Natural killer cell (primary cell): Measurements from ENCODE around the gene ZNF683. TPM values are rescaled to one million over a fixed set of nuclear protein-coding genes. Genes with fewer than 3 reads are reported as not detected.
"Not testable (repeated sequence)": the region's sequence is repeated elsewhere in the genome, so short reads cannot be mapped to it uniquely, and the experiment has no call there.

Experiments
- ATAC-seq, 3 donors: fragments of 150-1000 bp in 2 of 3; fragments of 200-7000 bp in 1 of 3; cut with Tn5 transposase; 1 replicate in 1 of 3; 2 replicates in 2 of 3; pipeline ENCODE4 v1.10.0; 2021; ENCODE audit warnings: mild to moderate bottlenecking in 2 of 3, moderate library complexity in 2 of 3
- DNase-seq, 2 donors: peaks; one replicate each; pipeline versions ENCODE4 v3.0.0 to v3.0.0-alpha.2; 2013 to 2021; ENCODE audit warnings: mixed read lengths in 1 of 2
- H3K27ac ChIP-seq: one replicate; pipeline ENCODE4 v1.5.1; 2013; ENCODE audit warnings: mild to moderate bottlenecking, low read length
- H3K27me3 ChIP-seq: one replicate; pipeline ENCODE4 v1.6.1; 2013; ENCODE audit warnings: low read length; ENCODE audit not compliant: control insufficient read depth, insufficient read depth
- H3K36me3 ChIP-seq: one replicate; pipeline ENCODE4 v1.6.1; 2013; ENCODE audit warnings: low read length; ENCODE audit not compliant: control insufficient read depth, insufficient read depth
- H3K4me1 ChIP-seq: one replicate; pipeline ENCODE4 v1.6.1; 2013; ENCODE audit warnings: low read length; ENCODE audit not compliant: control insufficient read depth, insufficient read depth
- H3K4me3 ChIP-seq: one replicate; pipeline ENCODE4 v1.5.1; 2013; ENCODE audit warnings: low read length
- H3K9me3 ChIP-seq: one replicate; pipeline ENCODE4 v1.6.1; 2013; ENCODE audit warnings: low read length; ENCODE audit not compliant: control insufficient read depth, insufficient read depth
- H3K27ac Mint-ChIP-seq, 2 donors: one replicate each; pipeline ENCODE4 v1.8.0; 2022; ENCODE audit warnings: mild to moderate bottlenecking in 2 of 2, mixed read lengths in 2 of 2, moderate library complexity in 1 of 2
- H3K27me3 Mint-ChIP-seq, 2 donors: one replicate each; pipeline ENCODE4 v1.8.0; 2022; ENCODE audit warnings: low read depth in 2 of 2, mixed read lengths in 2 of 2
- H3K36me3 Mint-ChIP-seq: one replicate; pipeline ENCODE4 v1.8.0; 2022; ENCODE audit warnings: mixed read lengths
- H3K4me1 Mint-ChIP-seq, 2 donors: one replicate each; pipeline ENCODE4 v1.8.0; 2022; ENCODE audit warnings: mixed read lengths in 2 of 2
- H3K4me3 Mint-ChIP-seq: one replicate; pipeline ENCODE4 v1.8.0; 2022; ENCODE audit warnings: mild to moderate bottlenecking, moderate library complexity, mixed read lengths
- H3K9me3 Mint-ChIP-seq, 2 donors: one replicate each; pipeline ENCODE4 v1.8.0; 2022; ENCODE audit warnings: mixed read lengths in 2 of 2
- WGBS: methylation state at CpG from one replicate; pipeline ENCODE4 v1.1.7; 2013; ENCODE audit warnings: missing lambda C conversion rate; ENCODE audit not compliant: insufficient coverage; 5-methylcytosine and 5-hydroxymethylcytosine counted together
- intact Hi-C: fragments of 100-400 bp; cut with micrococcal nuclease; formaldehyde crosslinking; loops from one replicate; pipeline ENCODE4 v1.14.2; 2022
- total RNA-seq, 4 donors: library from RNA; stranded (reverse); fragments of 120-200 nt in 1 of 4; gene quantifications; one replicate each; pipeline versions ENCODE4 v1.2.3 to v1.2.4, GENCODE V29; 2013 to 2022
- TF ChIP-seq, protein P1 (sequence below): fragments of 200-600 bp; IDR thresholded peaks from one replicate; pipeline ENCODE4 v1.8.0; 2022; ENCODE audit warnings: antibody characterized with exemption

Gene ZNF683
- total RNA-seq, 3 donors from 2014 or later (not counting 1 experiment from before 2014, with no cell fraction given) = 9.6 to 38.2 (median 19.7) TPM

DNA sequence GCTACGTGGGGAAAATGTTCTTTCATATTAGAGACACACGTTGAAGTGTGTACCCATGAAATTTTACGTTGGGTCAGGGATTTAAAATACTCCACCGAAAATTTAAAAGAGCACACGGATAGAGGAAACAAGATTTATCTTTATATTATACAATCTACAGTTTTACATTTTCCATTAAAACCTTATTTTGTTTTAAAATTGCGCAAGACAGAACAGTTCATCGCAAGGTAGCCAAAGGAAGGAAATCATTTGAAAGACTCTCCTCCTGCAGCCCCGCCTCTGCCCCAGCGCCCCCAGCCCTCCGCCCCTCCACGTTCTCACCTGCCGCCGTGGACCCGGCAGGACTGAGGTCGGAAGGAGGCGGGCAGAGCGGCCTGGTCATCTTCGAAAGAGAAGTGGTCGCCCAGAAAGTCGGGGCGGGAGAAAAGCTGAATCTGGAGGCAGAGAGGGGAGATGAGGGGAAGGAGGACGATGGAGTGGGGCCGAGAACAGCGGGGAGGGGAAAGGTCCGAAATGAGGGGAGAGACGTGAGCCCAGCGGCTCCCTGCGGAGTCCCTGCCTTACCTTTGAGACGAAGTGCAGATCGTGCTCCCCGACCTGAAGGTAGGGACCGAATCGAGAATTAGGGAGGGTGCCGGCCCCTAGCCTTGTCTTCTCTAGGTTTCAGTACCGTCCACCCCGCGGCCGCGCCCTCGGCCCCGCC lies 36.6 kb downstream of the ZNF683 start:
- ATAC-seq = peak; percentile 12 to 35 (median 32)
- peaks cover 23% of the 10 kb centered on the region for H3K4me1 ChIP-seq
- peak overlapping the region; percentile 91 for H3K4me3 Mint-ChIP-seq
- no peaks in the 10 kb centered on the region for H3K27me3 ChIP-seq
- H3K9me3 Mint-ChIP-seq = no peaks in the 10 kb centered on the region
- no peaks in the 10 kb centered on the region for H3K36me3 Mint-ChIP-seq
- H3K27ac ChIP-seq = no peak overlapping the region
- 1% methylated on average over 37 of the region's 41 CpGs for WGBS
- TF ChIP-seq, protein P1, sequence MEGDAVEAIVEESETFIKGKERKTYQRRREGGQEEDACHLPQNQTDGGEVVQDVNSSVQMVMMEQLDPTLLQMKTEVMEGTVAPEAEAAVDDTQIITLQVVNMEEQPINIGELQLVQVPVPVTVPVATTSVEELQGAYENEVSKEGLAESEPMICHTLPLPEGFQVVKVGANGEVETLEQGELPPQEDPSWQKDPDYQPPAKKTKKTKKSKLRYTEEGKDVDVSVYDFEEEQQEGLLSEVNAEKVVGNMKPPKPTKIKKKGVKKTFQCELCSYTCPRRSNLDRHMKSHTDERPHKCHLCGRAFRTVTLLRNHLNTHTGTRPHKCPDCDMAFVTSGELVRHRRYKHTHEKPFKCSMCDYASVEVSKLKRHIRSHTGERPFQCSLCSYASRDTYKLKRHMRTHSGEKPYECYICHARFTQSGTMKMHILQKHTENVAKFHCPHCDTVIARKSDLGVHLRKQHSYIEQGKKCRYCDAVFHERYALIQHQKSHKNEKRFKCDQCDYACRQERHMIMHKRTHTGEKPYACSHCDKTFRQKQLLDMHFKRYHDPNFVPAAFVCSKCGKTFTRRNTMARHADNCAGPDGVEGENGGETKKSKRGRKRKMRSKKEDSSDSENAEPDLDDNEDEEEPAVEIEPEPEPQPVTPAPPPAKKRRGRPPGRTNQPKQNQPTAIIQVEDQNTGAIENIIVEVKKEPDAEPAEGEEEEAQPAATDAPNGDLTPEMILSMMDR = no peak
- peak overlapping the region; percentile 57 for H3K4me3 ChIP-seq
- H3K9me3 ChIP-seq = no peaks in the 10 kb centered on the region
- intact Hi-C loops = no loop called here
- H3K27me3 Mint-ChIP-seq = no peaks in the 10 kb centered on the region
- no peaks in the 10 kb centered on the region for H3K36me3 ChIP-seq
- H3K4me1 Mint-ChIP-seq = peaks cover 10 to 29% of the 10 kb centered on the region in 2 donors
- H3K27ac Mint-ChIP-seq = peak overlapping the region in 1 of 2 donors; percentile 19
- no peak for DNase-seq

DNA sequence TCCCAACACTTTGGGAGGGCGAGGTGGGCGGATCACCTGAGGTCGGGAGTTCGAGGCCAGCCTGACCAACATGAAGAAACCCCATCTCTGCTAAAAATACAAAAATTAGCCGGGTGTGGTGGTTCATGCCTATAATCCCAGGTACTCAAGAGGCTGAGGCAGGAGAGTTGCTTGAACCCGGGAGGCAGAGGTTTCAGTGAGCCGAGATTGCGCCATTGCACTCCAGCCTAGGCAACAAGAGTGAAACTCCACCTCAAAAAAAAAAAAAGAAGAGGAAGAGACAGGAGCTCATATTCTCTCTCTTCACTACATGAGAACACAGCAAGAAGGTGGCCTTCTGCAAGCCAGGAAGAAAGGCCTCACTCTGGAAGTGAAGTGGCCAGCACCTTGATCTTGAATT lies 39.2 kb downstream of the ZNF683 start:
- 94% methylated on average over 7 of the region's 8 CpGs for WGBS
- DNase-seq, H3K27ac ChIP-seq, H3K4me3 Mint-ChIP-seq, H3K36me3 Mint-ChIP-seq, H3K27ac Mint-ChIP-seq, ATAC-seq, H3K4me3 ChIP-seq, H3K9me3 Mint-ChIP-seq, H3K27me3 Mint-ChIP-seq, H3K27me3 ChIP-seq, intact Hi-C loops, H3K36me3 ChIP-seq, H3K9me3 ChIP-seq: not testable (repeated sequence)
- H3K4me1 Mint-ChIP-seq = peaks cover 10 to 24% of the 10 kb centered on the region in 2 donors
- H3K4me1 ChIP-seq = peaks cover 23% of the 10 kb centered on the region

DNA sequence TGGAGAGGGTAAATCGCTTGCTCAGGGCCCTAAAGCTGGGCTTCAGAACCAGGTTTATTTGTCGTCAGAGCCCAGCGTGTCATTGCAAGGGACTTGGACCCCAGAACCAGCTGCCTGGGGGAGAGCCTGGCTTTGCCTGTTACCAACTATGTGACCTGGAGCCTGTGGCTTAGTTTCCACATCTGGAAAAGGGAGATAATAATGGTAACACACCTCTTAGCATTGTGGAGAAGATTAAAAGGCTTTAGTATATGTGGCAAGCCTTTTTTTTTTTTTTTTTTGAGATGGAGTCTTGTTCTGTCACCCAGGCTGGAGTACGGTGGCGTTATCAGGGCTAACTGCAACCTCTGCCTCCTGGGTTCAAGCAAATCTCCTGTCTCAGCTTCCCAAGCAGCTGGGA lies 42.3 kb downstream of the ZNF683 start:
- ATAC-seq (no peak), DNase-seq (no peak)
- no peak overlapping the region for H3K27ac Mint-ChIP-seq
- H3K27ac ChIP-seq = no peak overlapping the region
- TF ChIP-seq, protein P1 = no peak
- no peak overlapping the region for H3K4me3 ChIP-seq
- peaks cover 5% of the 10 kb centered on the region for H3K4me1 ChIP-seq
- no peak overlapping the region for H3K4me3 Mint-ChIP-seq
- H3K9me3 ChIP-seq = no peaks in the 10 kb centered on the region
- H3K4me1 Mint-ChIP-seq = peaks cover 0 to under 1% of the 10 kb centered on the region in 2 donors
- H3K36me3 Mint-ChIP-seq = no peaks in the 10 kb centered on the region
- no peaks in the 10 kb centered on the region for H3K27me3 ChIP-seq
- no peaks in the 10 kb centered on the region for H3K36me3 ChIP-seq
- intact Hi-C loops = no loop called here
- WGBS = 96% methylated on average over 3 of the region's 5 CpGs
- no peaks in the 10 kb centered on the region for H3K27me3 Mint-ChIP-seq
- H3K9me3 Mint-ChIP-seq = no peaks in the 10 kb centered on the region

DNA sequence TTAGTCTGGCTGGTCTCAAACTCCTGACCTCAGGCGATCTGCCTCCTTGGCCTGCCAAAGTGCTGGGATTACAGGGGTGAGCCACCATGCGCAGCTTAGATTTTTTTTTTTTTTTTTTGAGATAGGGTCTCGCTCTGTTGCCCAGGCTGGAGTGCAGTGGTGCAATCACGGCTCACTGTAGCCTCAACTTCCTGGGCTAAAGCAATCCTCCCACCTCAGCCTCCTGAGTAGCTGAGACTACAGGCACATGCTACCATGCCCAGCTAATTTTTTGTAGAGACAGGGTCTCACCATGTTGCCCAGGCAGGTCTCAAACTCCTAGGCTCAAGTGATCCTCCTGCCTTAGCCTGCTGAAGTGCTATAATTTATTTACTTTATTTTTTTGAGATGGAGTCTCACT lies 43.2 kb downstream of the ZNF683 start:
- 89% methylated on average over 4 of the region's 4 CpGs for WGBS
- not testable (repeated sequence) for H3K27me3 ChIP-seq

More for the DNA sequence above, 43.2 kb downstream of the ZNF683 start:
- H3K27ac ChIP-seq, ATAC-seq, H3K36me3 Mint-ChIP-seq, H3K9me3 ChIP-seq, H3K4me1 ChIP-seq, H3K27me3 Mint-ChIP-seq, H3K9me3 Mint-ChIP-seq, H3K4me3 Mint-ChIP-seq, intact Hi-C loops, DNase-seq, H3K4me1 Mint-ChIP-seq, H3K4me3 ChIP-seq, H3K27ac Mint-ChIP-seq, H3K36me3 ChIP-seq: not testable (repeated sequence)
